Testis (tissue), 3 donors: ENCODE results near the gene CLEC12A. TPM values are rescaled to one million over a fixed set of nuclear protein-coding genes. Genes with fewer than 3 reads are reported as not detected.
"Not testable (repeated sequence)": the region's sequence is repeated elsewhere in the genome, so short reads cannot be mapped to it uniquely, and the experiment has no call there.

Source experiments
- DNase-seq: peaks from one replicate; pipeline ENCODE4 v3.0.0-alpha.2; 2019
- H3K27ac ChIP-seq, 2 donors: fragments of 200-600 bp; sonication (generic); one replicate each; pipeline ENCODE4 v1.5.1; 2019
- H3K27me3 ChIP-seq: fragments of 200-600 bp; sonication (generic); one replicate; pipeline ENCODE4 v1.5.1; 2019
- H3K36me3 ChIP-seq: fragments of 200-600 bp; sonication (generic); one replicate; pipeline ENCODE4 v1.5.1; 2017; ENCODE audit warnings: low read depth; ENCODE audit errors: missing control alignments
- H3K4me1 ChIP-seq: fragments of 200-600 bp; sonication (generic); one replicate; pipeline ENCODE4 v1.5.1; 2019
- H3K4me3 ChIP-seq, 2 donors: fragments of 200-600 bp; sonication (generic); one replicate each; pipeline ENCODE4 v1.5.1; 2017 to 2019
- H3K9me3 ChIP-seq: fragments of 200-600 bp; sonication (generic); one replicate; pipeline ENCODE4 v1.5.1; 2017
- POLR2A ChIP-seq: fragments of 450-650 bp; IDR thresholded peaks from one replicate; pipeline ENCODE4 v1.6.1; 2017; ENCODE audit warnings: antibody characterized with exemption, mild to moderate bottlenecking, moderate library complexity
- WGBS, 2 donors: methylation state at CpG; one replicate each; pipeline ENCODE4 v1.1.5; 2018; 5-methylcytosine and 5-hydroxymethylcytosine counted together
- intact Hi-C: fragments of 100-400 bp; cut with DNase I; formaldehyde crosslinking; loops from one replicate; pipeline ENCODE4 v1.15.1; 2023; ENCODE audit warnings: low total_unique reads
- polyA plus RNA-seq: library from polyadenylated mRNA; stranded (reverse); fragments of 350-450 nt; fragmentation: Illumina TruSeq; extraction: RNeasy Lipid Tissue Mini Kit (QIAGEN cat#74804); gene quantifications from one replicate; pipeline ENCODE4 v1.2.3, GENCODE V29; 2014; ENCODE audit warnings: low read depth, low replicate concordance; ENCODE audit not compliant: insufficient read depth
- total RNA-seq, 2 donors: library from RNA; depleted of rRNA; stranded (reverse); fragments of >200 nt; gene quantifications; one replicate each; pipeline ENCODE4 v1.2.3, GENCODE V29; 2016
- TF ChIP-seq, protein P1 (sequence below), 3 experiments: fragments of 450-650 bp in 2 of 3; fragments of 200-600 bp in 1 of 3; sonication (generic) in 1 of 3; IDR thresholded peaks; one replicate each; pipeline ENCODE4 v1.5.1; 2016 to 2019; ENCODE audit warnings: antibody characterized with exemption in 3 of 3, mild to moderate bottlenecking in 2 of 3, moderate library complexity in 1 of 3

CLEC12A gene
- total and polyA plus RNA-seq, 3 donors from 2014 or later, result 0.31 to 2.0 TPM; not detected in 1

DNA sequence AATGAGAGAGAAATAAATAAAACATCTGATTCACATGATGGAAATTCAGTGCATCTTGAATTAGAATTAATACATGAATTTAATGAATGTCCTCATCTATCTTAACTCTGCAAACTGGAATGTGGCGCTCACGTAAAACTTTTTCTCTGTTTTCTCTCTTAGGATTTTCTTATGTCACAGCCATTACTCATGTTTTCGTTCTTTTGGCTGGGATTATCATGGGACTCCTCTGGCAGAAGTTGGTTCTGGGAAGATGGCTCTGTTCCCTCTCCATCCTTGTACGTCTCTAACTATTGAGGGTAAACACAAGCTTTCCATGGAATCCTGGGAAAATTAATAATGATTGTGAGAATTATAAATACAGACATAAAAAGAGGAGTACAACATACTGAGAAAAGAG is 44.2 kb downstream of the CLEC12A start:
- no peak overlapping the region for H3K4me3 ChIP-seq
- WGBS, 2 donors, result 81 to 89% methylated on average over 4 of the region's 4 CpGs

DNA sequence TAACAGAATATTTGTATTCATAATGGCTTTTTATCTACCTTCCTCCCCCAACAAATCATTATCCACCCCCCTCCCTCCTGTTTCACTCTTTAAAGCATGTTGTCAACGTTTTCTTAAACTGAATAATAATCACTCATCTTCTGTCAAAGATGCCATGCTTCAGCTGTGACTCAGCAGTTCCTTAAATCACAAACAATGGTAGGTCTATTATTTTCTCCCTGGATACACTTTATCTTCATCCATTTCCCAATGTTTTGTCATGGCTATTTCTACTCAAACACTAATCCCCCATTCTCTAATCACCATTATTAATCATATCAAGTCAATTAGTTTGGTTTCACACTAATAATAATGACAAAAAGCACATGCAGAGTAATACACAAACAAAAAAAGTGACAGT is 45.7 kb downstream of the CLEC12A start:
- 14 to 23% methylated on average over 1 of the region's 1 CpG for WGBS, 2 donors
- no peaks in the 10 kb centered on the region for H3K36me3 ChIP-seq
- no peak overlapping the region for H3K27ac ChIP-seq
- no peaks in the 10 kb centered on the region for H3K9me3 ChIP-seq
- intact Hi-C loops, result no loop called here
- TF ChIP-seq POLR2A, result no peak
- TF ChIP-seq, protein P1, sequence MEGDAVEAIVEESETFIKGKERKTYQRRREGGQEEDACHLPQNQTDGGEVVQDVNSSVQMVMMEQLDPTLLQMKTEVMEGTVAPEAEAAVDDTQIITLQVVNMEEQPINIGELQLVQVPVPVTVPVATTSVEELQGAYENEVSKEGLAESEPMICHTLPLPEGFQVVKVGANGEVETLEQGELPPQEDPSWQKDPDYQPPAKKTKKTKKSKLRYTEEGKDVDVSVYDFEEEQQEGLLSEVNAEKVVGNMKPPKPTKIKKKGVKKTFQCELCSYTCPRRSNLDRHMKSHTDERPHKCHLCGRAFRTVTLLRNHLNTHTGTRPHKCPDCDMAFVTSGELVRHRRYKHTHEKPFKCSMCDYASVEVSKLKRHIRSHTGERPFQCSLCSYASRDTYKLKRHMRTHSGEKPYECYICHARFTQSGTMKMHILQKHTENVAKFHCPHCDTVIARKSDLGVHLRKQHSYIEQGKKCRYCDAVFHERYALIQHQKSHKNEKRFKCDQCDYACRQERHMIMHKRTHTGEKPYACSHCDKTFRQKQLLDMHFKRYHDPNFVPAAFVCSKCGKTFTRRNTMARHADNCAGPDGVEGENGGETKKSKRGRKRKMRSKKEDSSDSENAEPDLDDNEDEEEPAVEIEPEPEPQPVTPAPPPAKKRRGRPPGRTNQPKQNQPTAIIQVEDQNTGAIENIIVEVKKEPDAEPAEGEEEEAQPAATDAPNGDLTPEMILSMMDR (IDR thresholded peaks at IDR 0.05), result no peak
- DNase-seq, result no peak
- H3K4me3 ChIP-seq, result no peak overlapping the region
- H3K4me1 ChIP-seq, result no peaks in the 10 kb centered on the region
- no peaks in the 10 kb centered on the region for H3K27me3 ChIP-seq

More for the DNA sequence above, 44.2 kb downstream of the CLEC12A start:
- Histone ChIP-seq H3K9me3 (no peaks in the 10 kb centered on the region), H3K27ac (no peak overlapping the region), H3K27me3 (no peaks in the 10 kb centered on the region), H3K36me3 (no peaks in the 10 kb centered on the region), H3K4me1 (no peaks in the 10 kb centered on the region)
- TF ChIP-seq POLR2A, result no peak
- TF ChIP-seq, protein P1 (IDR thresholded peaks at IDR 0.05), result no peak
- DNase-seq, result no peak
- intact Hi-C loops, result no loop called here

DNA sequence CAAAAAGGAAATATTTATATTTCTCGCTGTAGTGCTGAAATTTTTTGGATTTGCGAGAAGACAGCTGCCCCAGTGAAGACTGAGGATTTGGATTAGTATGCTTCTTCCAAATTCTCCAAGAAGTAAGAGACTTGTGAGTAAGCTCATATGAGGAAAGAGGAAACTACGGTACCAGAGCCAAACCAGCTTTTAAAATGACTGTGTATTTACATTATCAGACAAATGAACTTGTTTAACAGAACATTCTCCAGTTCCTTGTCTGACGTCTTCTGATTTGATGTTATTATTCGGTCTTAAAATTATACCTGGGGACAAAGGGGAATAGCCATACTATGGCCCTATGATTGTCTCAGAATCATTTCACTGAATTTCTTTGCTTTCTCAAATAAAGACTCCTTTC is 47.2 kb downstream of the CLEC12A start:
- no peak for DNase-seq
- Histone ChIP-seq H3K27me3 (no peaks in the 10 kb centered on the region), H3K36me3 (no peaks in the 10 kb centered on the region), H3K4me1 (no peaks in the 10 kb centered on the region), H3K9me3 (no peaks in the 10 kb centered on the region), H3K4me3 (no peak overlapping the region), H3K27ac (no peak overlapping the region)
- no peak for TF ChIP-seq POLR2A
- TF ChIP-seq, protein P1 (IDR thresholded peaks at IDR 0.05), result no peak
- 81 to 88% methylated on average over 5 of the region's 5 CpGs for WGBS, 2 donors
- intact Hi-C loops, result no loop called here

DNA sequence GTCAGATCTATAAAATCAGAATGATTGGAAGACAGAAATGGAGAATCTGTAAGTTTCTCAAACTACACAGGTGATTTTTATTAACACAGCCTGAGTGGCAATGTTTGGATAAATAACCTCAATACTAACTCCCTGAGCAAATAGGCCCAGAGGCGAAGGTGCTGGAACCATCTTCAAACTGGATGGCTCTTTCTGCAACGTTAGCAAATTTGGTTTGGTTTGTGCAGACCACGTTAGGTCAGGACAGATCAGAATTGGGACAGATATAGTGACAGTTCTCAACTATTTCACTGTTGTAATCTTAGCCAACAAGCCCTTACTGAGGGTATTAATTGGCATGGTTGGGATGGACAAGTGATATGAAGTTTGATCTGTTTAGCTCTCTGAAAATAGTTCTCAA is 50.1 kb downstream of the CLEC12A start:
- no peaks in the 10 kb centered on the region for H3K4me1 ChIP-seq
- no peak overlapping the region for H3K27ac ChIP-seq
- no peak for TF ChIP-seq POLR2A
- TF ChIP-seq, protein P1 (IDR thresholded peaks at IDR 0.05), result no peak
- H3K9me3 ChIP-seq, result no peaks in the 10 kb centered on the region
- no peak overlapping the region for H3K4me3 ChIP-seq
- no peaks in the 10 kb centered on the region for H3K27me3 ChIP-seq
- no peak for DNase-seq
- WGBS, 2 donors, result 80 to 88% methylated on average over 3 of the region's 3 CpGs
- no peaks in the 10 kb centered on the region for H3K36me3 ChIP-seq
- intact Hi-C loops, result no loop called here

DNA sequence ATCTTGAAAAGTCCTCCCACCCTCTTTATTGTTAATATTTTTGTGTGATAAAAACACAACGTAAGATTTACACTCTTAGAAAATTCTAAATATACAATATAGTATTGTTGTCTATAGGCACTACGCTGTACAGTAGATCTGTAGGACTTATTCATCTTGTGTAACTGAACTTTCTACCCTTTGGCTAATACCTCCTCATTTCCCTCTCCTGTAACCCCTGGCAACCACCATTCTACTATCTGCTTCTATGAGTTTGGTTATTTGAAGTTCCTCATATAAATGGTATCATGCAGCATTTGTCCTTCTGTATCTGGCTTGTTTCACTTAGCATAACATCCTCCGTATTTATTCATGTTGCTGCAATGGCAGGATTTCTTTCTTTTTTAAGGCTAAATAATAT is 54.0 kb downstream of the CLEC12A start:
- DNase-seq, result no peak
- no peaks in the 10 kb centered on the region for H3K27me3 ChIP-seq
- H3K27ac ChIP-seq, result no peak overlapping the region
- no peak overlapping the region for H3K4me3 ChIP-seq
- H3K36me3 ChIP-seq, result no peaks in the 10 kb centered on the region
- no peaks in the 10 kb centered on the region for H3K9me3 ChIP-seq
- 57 to 78% methylated on average over 3 of the region's 3 CpGs for WGBS, 2 donors
- TF ChIP-seq, protein P1 (IDR thresholded peaks at IDR 0.05), result no peak
- TF ChIP-seq POLR2A, result no peak
- intact Hi-C loops, result no loop called here
- no peaks in the 10 kb centered on the region for H3K4me1 ChIP-seq

DNA sequence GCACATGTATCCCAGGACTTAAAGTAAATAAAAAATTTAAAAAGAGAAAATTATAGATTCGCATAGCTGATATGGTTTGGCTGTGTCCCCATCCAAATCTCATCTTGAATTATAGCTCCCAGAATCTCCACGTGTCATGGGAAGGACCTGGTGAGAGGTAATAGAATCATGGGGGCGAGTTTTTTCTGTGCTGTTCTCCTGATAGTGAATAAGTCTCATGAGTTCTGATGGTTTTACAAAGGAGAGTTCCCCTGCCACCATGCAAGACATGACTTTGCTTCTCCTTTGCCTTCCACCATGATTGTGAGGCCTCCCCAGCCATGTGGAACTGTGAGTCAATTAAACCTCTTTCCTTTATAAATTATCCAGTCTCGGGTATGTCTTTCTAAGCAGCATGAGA is 55.5 kb downstream of the CLEC12A start:
- H3K4me1 ChIP-seq, H3K9me3 ChIP-seq, H3K4me3 ChIP-seq, DNase-seq, H3K27ac ChIP-seq, H3K27me3 ChIP-seq, H3K36me3 ChIP-seq, intact Hi-C loops: not testable (repeated sequence)
- WGBS, 2 donors, result 91 to 93% methylated on average over 4 of the region's 4 CpGs
